Fibroblast of lung (primary cell): Measurements from ENCODE around the gene CCDC88C. TPM values are rescaled to one million over a fixed set of nuclear protein-coding genes. Genes with fewer than 3 reads are reported as not detected.

Experiments used
- DNase-seq, 2 donors: peaks; one replicate each; pipeline versions ENCODE4 v3.0.0 to v3.0.0-alpha.2; 2010; ENCODE audit warnings: low read depth in 2 of 2
- H2AFZ ChIP-seq: 2 replicates; pipeline ENCODE4 v1.5.1; 2012; ENCODE audit warnings: low read length, control low read depth, inconsistent platforms
- H3K27ac ChIP-seq: 2 replicates; pipeline ENCODE4 v1.5.1; 2011; ENCODE audit warnings: low read length, control low read depth; ENCODE audit not compliant: insufficient read depth
- H3K27me3 ChIP-seq: 2 replicates; pipeline ENCODE4 v1.5.1; 2011; ENCODE audit warnings: mild to moderate bottlenecking, low read length; ENCODE audit not compliant: control insufficient read depth, insufficient read depth
- H3K36me3 ChIP-seq: 2 replicates; pipeline ENCODE4 v1.5.1; 2011; ENCODE audit warnings: low read length; ENCODE audit not compliant: control insufficient read depth, insufficient read depth
- H3K4me1 ChIP-seq: 2 replicates; pipeline ENCODE4 v1.5.1; 2011; ENCODE audit warnings: low read length; ENCODE audit not compliant: control insufficient read depth, insufficient read depth; ENCODE audit errors: extremely low read depth
- H3K4me2 ChIP-seq: 2 replicates; pipeline ENCODE4 v1.5.1; 2011; ENCODE audit warnings: low read length, control low read depth; ENCODE audit not compliant: insufficient read depth; ENCODE audit errors: extremely low read depth
- H3K4me3 ChIP-seq, 4 experiments: fragments of 200-600 bp in 1 of 4; sonication (generic) in 1 of 4; replicated peaks in 1 of 4; 2 replicates each; pipeline ENCODE4 v1.5.1; 2011 to 2016; ENCODE audit warnings: low read length in 4 of 4, low read depth in 3 of 4, mild to moderate bottlenecking in 3 of 4, control low read depth in 2 of 4, inconsistent platforms in 1 of 4, mixed read lengths in 1 of 4; ENCODE audit not compliant: insufficient read depth in 1 of 4; ENCODE audit errors: control extremely low read depth in 1 of 4
- H3K79me2 ChIP-seq: 2 replicates; pipeline ENCODE4 v1.5.1; 2012; ENCODE audit warnings: mild to moderate bottlenecking, low read length, inconsistent platforms; ENCODE audit not compliant: control insufficient read depth, insufficient read depth
- H3K9ac ChIP-seq: 2 replicates; pipeline ENCODE4 v1.5.1; 2011; ENCODE audit warnings: mild to moderate bottlenecking, low read length, control low read depth; ENCODE audit not compliant: insufficient read depth
- H3K9me3 ChIP-seq: 2 replicates; pipeline ENCODE4 v1.5.1; 2012; ENCODE audit warnings: low read depth, low read length; ENCODE audit not compliant: control insufficient read depth, insufficient read depth
- H4K20me1 ChIP-seq: 2 replicates; pipeline ENCODE4 v1.5.1; 2011; ENCODE audit warnings: low read length; ENCODE audit not compliant: control insufficient read depth, insufficient read depth; ENCODE audit errors: extremely low read depth
- CTCF ChIP-seq, 2 donors: IDR thresholded peaks in 1 of 2; conservative IDR thresholded peaks in 1 of 2; 1 replicate in 1 of 2; 2 replicates in 1 of 2; pipeline ENCODE4 v1.5.1; 2011 to 2012; ENCODE audit warnings: low read length in 2 of 2, control low read depth in 1 of 2, inconsistent platforms in 1 of 2, low read depth in 1 of 2, mild to moderate bottlenecking in 1 of 2
- EZH2 ChIP-seq: IDR thresholded peaks from 2 replicates; pipeline ENCODE4 v1.5.1; 2012; ENCODE audit warnings: low read length, control low read depth, mild to moderate bottlenecking; ENCODE audit errors: missing control alignments
- polyA plus RNA-seq, 2 donors: library from polyadenylated mRNA; depleted of rRNA in 1 of 2; stranded (reverse) in 1 of 2; unstranded in 1 of 2; fragments of >200 nt; gene quantifications; 2 replicates each; pipeline ENCODE4 v1.2.1, GENCODE V29; 2011 to 2012; ENCODE audit warnings: missing spikeins in 1 of 2
- total RNA-seq: library from RNA; depleted of rRNA; stranded (reverse); fragments of >200 nt; gene quantifications from 2 replicates; pipeline ENCODE4 v1.2.1, GENCODE V29; 2014

The CCDC88C gene
- total and polyA plus RNA-seq, 2 donors (not counting 1 experiment from before 2014, with no cell fraction given), result 0.02 to 0.17 TPM

GRCh38 chr14:91464615-91465205, 47.1 kb upstream of the CCDC88C start:
- Histone ChIP-seq H3K9ac (no peak overlapping the region), H3K4me2 (no peak overlapping the region), H3K9me3 (no peaks in the 10 kb centered on the region), H3K27me3 (no peaks in the 10 kb centered on the region), H3K79me2 (no peaks in the 10 kb centered on the region), H2AFZ (no peak overlapping the region), H3K4me3 (no peak overlapping the region), H4K20me1 (no peaks in the 10 kb centered on the region), H3K4me1 (no peaks in the 10 kb centered on the region), H3K27ac (no peak overlapping the region), H3K36me3 (peaks cover 10% of the 10 kb centered on the region)
- DNase-seq, result no peak
- TF ChIP-seq CTCF (conservative IDR thresholded peaks at IDR 0.05 in 1 of 2, IDR thresholded peaks at IDR 0.05 in 1 of 2; ENCODE audit: low read depth in 1 of 2, low read length in 2 of 2) (no peak), EZH2 (no peak)

GRCh38 chr14:91458612-91459011, 41.0 kb upstream of the CCDC88C start:
- Histone ChIP-seq H3K9me3 (no peaks in the 10 kb centered on the region), H3K27ac (no peak overlapping the region), H3K4me1 (no peaks in the 10 kb centered on the region), H3K4me3 (no peak overlapping the region), H3K27me3 (no peaks in the 10 kb centered on the region), H3K79me2 (no peaks in the 10 kb centered on the region), H3K4me2 (no peak overlapping the region), H3K36me3 (peaks cover 18% of the 10 kb centered on the region), H2AFZ (no peak overlapping the region), H3K9ac (no peak overlapping the region), H4K20me1 (no peaks in the 10 kb centered on the region)
- DNase-seq, result no peak
- no peak for TF ChIP-seq CTCF (conservative IDR thresholded peaks at IDR 0.05 in 1 of 2, IDR thresholded peaks at IDR 0.05 in 1 of 2; ENCODE audit: low read depth in 1 of 2, low read length in 2 of 2)
- TF ChIP-seq EZH2, result no peak

- Histone ChIP-seq H3K27me3 (no peaks in the 10 kb centered on the region), H3K9me3 (no peaks in the 10 kb centered on the region), H3K4me2 (no peak overlapping the region), H4K20me1 (no peaks in the 10 kb centered on the region), H3K36me3 (peaks cover 11% of the 10 kb centered on the region), H2AFZ (no peak overlapping the region), H3K79me2 (no peaks in the 10 kb centered on the region), H3K9ac (no peak overlapping the region), H3K27ac (no peak overlapping the region), H3K4me1 (no peaks in the 10 kb centered on the region), H3K4me3 (no peak overlapping the region)
- no peak for TF ChIP-seq CTCF (conservative IDR thresholded peaks at IDR 0.05 in 1 of 2, IDR thresholded peaks at IDR 0.05 in 1 of 2; ENCODE audit: low read depth in 1 of 2, low read length in 2 of 2)
- TF ChIP-seq EZH2, result no peak
- DNase-seq, result no peak
These were observed 38.7 kb upstream of the CCDC88C start for GRCh38 chr14:91456283-91456682.
